LNCaP clone FGC (cell line): ENCODE measurements around the gene MAP1LC3C.
"Not testable (repeated sequence)": the region's sequence is repeated elsewhere in the genome, so short reads cannot be mapped to it uniquely, and the experiment has no call there.

ENCODE experiments used
- DNase-seq: peaks from one replicate; pipeline ENCODE4 v3.0.0-alpha.2; 2011; ENCODE audit warnings: low read depth
- H3K4me3 ChIP-seq: 2 replicates; pipeline ENCODE4 v1.5.1; 2011; ENCODE audit warnings: mild to moderate bottlenecking, low read depth, low read length, control low read depth
- CTCF ChIP-seq: IDR thresholded peaks from 2 replicates; pipeline ENCODE4 v1.5.1; 2012; ENCODE audit warnings: mild to moderate bottlenecking; ENCODE audit not compliant: control insufficient read depth, insufficient read depth; ENCODE audit errors: extremely low read depth

MAP1LC3C gene

DNA sequence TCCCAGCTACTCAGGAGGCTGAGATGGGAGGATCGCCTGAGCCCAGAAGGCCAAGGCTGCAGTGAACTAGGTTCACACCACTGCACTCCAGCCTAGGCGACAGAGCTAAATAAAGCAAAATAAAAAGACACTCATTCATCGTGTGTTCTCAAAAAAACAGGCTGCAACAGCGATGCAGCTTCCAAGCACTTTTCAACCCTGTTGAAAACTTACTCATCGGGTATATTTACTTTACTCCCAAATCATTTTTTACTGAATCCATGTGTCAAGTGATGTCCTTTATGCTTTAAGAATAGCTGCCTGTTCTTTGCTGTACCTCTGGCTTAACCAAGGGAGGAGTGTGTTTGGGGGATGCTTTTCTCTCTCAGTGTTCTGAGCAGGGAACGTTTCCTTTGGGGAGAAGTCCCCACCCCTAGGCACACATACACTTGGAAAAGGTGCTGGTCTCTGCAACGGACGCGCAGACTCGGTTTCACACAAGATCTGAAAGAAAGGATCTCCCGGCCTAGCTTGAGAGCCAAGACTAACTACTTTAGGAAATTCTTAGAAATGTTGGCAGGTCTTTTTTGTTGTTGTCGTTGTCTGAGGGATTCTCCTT is 1.4 kb downstream of the MAP1LC3C start:
- no peak for DNase-seq
- no peak for TF ChIP-seq CTCF
- H3K4me3 ChIP-seq: no peak overlapping the region

GRCh38 chr1:241994171-241994570 is 4.7 kb downstream of the MAP1LC3C start:
- DNase-seq: no peak
- no peak for TF ChIP-seq CTCF
- H3K4me3 ChIP-seq: no peak overlapping the region

GRCh38 chr1:241992734-241993133 is 6.2 kb downstream of the MAP1LC3C start:
- no peak for DNase-seq
- TF ChIP-seq CTCF: no peak
- H3K4me3 ChIP-seq: no peak overlapping the region

DNA sequence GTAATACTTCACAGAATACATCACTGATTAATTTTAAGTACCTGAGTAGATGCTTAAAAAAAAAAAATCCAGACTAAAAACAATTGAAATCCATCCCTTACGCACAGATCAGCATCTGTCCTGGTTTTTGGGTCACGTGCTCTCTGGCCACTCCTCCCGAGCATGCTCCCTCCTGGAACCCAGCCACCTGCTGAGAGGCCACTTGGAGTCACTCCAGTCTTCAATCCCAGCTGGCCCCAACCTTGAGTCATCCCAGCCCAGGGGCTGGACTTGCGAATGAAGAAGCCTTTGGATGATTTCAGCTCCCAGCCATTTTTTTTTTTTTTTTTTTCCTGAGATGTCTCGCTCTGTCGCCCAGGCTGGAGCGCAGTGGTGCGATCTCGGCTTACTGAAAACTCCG is 8.9 kb downstream of the MAP1LC3C start:
- DNase-seq: no peak
- no peak for TF ChIP-seq CTCF

GRCh38 chr1:241988389-241988930 is 10.4 kb downstream of the MAP1LC3C start:
- not testable (repeated sequence) for DNase-seq, H3K4me3 ChIP-seq

More for the DNA sequence above, 8.9 kb downstream of the MAP1LC3C start:
- no peak overlapping the region for H3K4me3 ChIP-seq

DNA sequence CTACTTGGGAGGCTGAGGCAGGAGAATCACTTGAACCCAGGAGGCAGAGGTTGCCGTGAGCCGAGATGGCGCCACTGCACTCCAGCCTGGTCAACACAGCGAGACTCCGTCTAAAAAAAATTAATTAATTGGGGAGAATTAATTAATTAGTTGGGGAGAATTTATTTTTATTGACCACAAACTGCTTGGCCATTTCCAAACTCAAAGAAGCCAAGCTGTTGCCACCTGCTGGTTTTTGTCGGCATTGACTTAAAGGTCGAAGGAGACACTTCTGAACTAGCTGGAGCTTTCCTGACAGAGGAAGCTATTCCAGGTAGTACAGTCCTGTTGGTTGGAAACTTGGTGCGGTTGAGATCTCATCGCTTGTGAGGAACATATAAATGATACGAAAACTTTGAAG is 13.1 kb downstream of the MAP1LC3C start:
- no peak for DNase-seq
- H3K4me3 ChIP-seq: no peak overlapping the region
- TF ChIP-seq CTCF: peak; percentile 77

- TF ChIP-seq CTCF: no peak
- H3K4me3 ChIP-seq: no peak overlapping the region
- no peak for DNase-seq
Measured at GRCh38 chr1:241979926-241980325, 19.0 kb downstream of the MAP1LC3C start.
